ENCODE measurements around the gene NCR3LG1.

The NCR3LG1 gene

GRCh38 chr11:17371614-17372013 is 20.0 kb downstream of the NCR3LG1 start:
- no peak for DNase-seq (ENCODE audit: low spot score)

- no peak for DNase-seq (ENCODE audit: low spot score)
These were observed 23.9 kb downstream of the NCR3LG1 start for GRCh38 chr11:17375547-17375946.

DNA sequence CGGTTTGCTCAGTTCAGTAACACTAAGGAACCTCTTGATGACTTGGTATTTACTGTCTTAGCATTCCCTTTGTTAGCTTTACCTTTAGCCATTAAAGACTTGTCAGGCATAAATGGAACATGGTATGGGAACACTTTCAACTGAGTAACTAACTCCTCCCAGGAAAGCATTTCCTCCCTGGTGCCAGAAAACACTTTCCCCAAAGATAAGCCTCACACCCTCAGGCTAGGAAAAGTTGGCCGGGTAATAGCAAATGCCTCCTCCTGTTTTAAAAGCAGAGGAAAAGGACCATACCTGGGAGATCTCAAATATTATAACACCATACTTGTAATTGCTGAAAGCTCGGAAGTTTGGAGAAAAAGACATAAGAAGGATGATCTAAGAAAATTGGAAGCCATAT is 24.9 kb downstream of the NCR3LG1 start:
- DNase-seq (ENCODE audit: low spot score): no peak

- no peak for DNase-seq (ENCODE audit: low spot score)
These were observed 27.1 kb downstream of the NCR3LG1 start for GRCh38 chr11:17378655-17379054.

- DNase-seq (ENCODE audit: low spot score): no peak
These were observed 28.0 kb downstream of the NCR3LG1 start for GRCh38 chr11:17379383-17380180.

- DNase-seq (ENCODE audit: low spot score): no peak
These were observed 29.6 kb downstream of the NCR3LG1 start for GRCh38 chr11:17381156-17381555.

DNA sequence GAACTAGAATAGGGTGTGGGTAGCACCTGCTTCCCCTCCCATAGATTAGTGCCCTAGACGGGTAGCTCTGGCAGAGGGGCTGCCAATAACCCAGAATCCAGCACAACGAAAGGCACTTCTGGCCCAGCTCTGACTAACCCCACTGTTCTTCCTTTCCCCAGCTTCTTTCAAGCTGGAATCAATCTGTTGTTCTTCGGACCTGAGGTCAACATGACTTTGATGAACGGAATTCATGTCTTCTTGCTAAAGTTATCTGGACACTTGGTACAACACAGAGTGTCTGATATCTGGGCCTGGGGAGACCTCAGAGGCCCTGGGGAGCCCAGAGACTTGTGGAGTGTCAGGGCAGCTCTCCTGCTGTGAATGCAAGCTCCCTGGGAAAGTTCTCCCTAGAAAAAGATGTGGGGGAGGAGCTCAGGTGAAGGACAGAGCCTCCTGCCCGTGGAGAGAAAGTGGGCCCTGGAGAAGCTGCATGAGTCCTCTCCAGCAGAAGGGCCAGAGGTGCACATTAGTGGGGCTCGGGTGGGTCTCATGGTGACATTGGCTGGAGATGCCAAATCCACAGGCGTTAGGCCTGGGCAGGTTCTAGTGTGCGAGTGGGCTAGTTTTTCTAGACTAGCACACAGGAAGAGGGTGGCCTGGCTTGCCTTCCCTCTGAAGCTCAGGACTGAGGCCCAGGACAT is 30.6 kb downstream of the NCR3LG1 start:
- DNase-seq (ENCODE audit: low spot score): no peak

DNA sequence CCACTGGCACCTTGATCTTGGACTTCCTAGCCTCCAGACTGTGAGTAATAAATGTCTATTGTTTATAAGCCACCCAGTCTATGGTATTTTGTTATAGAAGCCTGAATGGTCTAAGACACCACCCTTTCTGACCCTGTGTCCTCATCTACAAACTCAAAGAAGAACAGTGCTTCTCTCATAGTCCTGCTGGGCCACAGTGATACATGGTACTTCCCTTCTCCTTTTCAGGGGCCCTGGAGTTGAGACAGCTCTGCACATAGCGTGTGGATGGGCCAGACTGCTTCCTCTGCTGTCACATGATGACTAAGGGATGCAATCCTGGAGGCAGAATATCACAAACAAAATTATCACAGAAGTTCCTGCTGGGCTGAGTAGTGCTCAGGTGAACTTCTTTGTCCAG is 31.9 kb downstream of the NCR3LG1 start:
- DNase-seq (ENCODE audit: low spot score): no peak

GRCh38 chr11:17384002-17384511 is 32.5 kb downstream of the NCR3LG1 start:
- DNase-seq (ENCODE audit: low spot score): peak; percentile 94

DNA sequence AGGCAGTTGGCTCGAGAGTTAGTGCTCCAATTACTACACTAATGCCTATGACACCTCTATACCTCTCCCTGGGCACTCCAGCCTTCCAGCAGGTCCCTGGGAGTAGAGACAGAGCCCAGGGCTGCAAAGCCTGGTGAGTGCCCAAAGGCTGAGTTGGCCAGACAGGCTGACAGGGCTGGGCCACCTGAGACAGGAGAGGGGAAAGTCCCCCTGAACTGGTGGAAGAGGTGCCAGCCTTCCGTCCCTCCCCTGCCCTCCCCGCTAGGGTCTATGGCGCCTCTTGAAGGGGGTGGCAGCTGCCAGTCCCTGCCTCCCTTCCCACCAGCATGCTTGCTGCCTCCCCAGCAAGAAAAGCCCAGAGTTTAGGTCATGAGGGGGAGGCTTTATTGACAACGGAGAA is 33.9 kb downstream of the NCR3LG1 start:
- DNase-seq (ENCODE audit: low spot score): no peak

GRCh38 chr11:17385926-17386325 is 34.3 kb downstream of the NCR3LG1 start:
- DNase-seq (ENCODE audit: low spot score): no peak

DNA sequence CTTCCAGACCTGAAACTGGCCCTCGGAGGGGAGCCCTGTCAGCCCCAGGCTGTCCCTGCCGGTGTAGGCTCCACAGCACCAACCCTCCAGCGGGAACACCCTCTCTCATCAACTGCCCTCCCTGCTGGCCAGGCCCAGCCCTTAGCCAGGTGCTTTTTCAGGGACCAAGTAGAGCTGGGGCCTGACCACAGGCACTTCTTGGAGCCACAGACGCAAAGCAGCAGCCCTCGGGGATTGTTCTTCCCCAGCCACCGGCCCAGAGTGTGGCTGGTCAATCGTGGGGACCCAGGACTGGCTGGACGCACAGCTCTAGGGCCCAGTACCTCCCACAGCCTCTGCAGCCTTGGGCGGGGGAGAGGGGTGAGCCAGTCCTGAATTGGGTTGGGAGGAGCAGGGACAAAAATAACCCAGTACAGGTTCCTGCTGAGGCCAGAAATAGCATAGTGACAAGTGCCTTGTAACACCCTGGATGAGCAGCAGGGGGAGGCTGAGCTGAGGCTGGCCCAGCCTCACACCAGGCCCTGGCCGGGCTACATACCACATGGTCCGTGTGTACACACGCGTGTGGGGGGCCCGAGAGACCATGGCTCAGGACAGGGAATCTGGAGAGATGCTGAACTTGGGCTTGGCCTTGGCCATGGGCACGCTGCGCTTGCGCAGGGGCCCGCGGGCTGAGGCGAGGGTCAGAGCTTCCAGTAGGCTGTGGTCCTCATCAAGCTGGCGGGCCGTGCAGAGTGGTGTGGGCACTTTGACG is 34.9 kb downstream of the NCR3LG1 start:
- DNase-seq (ENCODE audit: low spot score): peak; percentile 72

GRCh38 chr11:17387254-17387653 is 35.7 kb downstream of the NCR3LG1 start:
- no peak for DNase-seq (ENCODE audit: low spot score)

GRCh38 chr11:17387811-17388210 is 36.2 kb downstream of the NCR3LG1 start:
- DNase-seq (ENCODE audit: low spot score): no peak

DNA sequence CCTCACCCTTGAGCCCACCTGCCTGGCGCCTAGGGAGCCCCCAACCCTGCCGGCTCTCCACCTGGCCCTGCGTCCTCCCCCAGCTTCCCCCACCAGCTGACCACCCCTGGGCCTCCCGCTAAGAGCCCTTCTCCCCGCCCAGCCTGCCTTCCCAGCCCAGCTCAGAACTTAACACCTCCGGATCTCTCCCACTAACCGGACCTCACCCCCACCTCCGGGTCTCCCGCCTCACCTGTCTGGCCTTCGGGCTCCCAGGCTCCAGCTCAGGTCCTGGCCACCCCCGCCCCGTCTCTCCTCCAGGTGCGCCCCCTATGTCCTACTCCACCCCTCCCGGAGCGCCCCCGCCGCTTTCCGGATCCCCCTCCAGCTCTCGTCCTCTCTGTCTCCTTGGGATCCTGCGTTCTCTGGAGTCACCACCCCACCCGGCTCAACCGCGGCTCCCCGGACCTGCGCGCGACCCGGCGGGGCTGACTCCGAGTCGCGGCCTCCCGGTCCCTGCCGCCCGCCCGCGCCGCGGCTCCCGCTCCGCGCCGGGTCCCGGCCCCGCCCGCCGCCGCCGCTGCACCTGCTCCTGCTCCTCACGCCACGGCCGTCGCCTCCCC is 37.1 kb downstream of the NCR3LG1 start, which contains the start of gene KCNJ11:
TSS of gene KCNJ11 (minus strand) at position 51 of the 602 bp plus-strand sequence. CDS start 568 bp downstream, outside the sequence.
- DNase-seq (ENCODE audit: low spot score): no peak

DNA sequence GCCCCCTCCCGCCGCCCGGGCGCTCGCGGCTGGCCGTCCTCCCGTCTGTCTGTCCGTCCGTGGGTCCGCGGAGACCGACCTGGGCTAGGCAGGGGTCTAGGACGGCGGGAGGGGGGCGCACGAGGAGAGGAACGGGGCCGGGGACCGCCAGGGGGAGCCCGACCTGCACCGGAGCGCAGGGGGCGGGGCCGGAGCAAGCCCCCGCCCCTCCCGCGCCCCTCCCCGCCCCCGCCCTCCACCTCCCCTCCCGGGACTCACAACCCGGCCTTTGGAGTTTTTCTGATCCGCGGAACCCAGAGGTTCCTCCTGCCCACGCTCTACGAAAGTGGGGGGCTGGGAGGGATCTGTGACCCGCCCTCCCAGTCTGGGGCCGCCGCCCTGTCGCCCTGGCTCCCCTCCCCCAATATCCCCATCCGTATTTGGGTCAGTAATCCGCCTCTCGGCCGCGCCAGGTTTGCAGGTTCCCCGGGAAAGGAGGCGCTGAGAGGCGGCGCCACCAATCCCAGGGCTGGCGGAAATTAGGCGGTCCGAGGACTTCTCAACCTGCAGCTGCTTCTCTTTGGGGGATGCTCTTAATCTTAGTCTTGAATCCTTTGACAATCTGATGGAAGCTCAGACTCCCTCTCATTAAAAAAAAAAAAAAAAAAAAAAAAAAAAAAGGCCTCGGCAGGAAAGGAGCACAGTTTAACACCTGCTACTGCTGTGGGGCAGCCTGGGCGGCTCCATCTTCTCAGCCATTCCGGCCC is 37.8 kb downstream of the NCR3LG1 start:
- DNase-seq (ENCODE audit: low spot score): peak; percentile 72

DNA sequence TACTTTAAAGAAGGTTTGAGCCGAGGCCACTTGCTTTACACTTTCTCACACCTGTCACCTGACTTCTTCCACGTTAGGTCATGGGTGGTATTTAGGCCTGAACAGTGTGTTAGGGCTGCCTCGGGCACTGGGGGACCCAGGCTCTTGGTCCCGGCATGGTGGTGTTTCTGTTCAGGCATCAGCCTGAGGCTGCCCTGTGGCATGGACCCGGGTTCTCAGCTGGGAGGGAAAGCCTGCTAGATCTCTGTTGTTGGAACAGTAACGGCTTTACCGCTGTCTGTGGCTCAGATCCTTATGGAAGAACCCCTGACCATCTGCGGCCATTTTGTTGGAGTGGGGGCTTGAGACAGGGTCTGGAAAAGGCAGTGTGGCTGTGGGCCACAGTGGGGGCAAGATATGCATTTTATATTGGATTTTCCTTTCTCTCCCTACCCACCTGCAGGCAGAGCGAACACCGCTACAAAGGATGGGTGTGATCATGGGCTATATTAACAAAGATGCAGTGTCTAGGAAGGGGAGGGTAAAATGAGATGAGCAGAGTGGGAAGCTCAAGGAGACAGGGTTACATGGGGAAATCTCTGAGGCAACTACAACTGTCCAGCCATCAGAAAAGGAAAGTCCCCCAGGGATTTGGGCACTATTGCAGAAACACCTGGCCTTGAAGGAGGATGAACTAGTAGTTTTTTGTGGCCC is 38.5 kb downstream of the NCR3LG1 start:
- no peak for DNase-seq (ENCODE audit: low spot score)

- DNase-seq (ENCODE audit: low spot score): no peak
These were observed 40.1 kb downstream of the NCR3LG1 start for GRCh38 chr11:17391493-17392355.

DNA sequence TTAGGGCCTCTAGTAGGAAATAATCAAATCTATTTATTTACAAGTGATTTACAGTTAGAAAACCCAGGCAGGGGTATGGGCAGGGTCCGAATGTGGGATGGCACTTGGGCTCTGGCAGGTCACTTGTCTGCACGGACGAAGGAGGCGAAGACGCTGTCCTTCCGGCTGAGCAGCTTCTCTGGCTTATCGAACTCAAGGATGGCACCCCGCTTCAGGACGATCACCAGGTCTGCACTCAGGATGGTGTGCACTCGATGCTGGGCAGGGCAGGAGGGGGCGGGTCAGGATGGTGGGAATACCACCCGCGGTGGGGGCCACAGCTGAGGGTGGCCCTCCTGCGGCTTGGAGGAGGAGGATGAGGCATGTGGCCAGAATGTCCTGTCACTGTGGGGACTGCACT is 41.3 kb downstream of the NCR3LG1 start:
- DNase-seq (ENCODE audit: low spot score): no peak

DNA sequence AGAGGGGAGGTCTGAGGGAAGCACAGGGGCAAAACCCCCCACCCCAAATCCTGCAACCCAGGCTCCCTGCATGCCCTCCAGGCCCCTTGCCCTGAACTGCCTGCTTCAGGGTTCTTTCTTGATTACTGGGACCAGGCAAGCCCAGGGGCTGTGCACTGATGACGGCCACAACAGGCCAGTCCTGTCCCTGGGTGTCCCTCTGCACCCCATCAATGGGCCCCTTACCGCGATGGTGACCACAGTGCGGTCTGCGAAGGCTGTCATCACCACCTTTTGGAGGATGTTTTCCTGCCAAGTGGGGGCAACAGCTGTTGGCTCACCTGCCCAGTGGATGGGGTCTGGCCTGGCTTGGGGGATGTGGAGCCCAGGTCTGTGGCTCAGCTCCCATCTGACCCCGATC is 41.9 kb downstream of the NCR3LG1 start:
- no peak for DNase-seq (ENCODE audit: low spot score)
